Measurements from ENCODE around the gene RAMAC.
"Not testable (repeated sequence)": the region's sequence is repeated elsewhere in the genome, so short reads cannot be mapped to it uniquely, and the experiment has no call there.

The RAMAC gene

GRCh38 chr15:83018436-83018835 is 32.4 kb downstream of the RAMAC start:
- Histone ChIP-seq H3K9me3 (ENCODE audit: control insufficient read depth, low read depth, low read length) (no peaks in the 10 kb centered on the region), H3K36me3 (ENCODE audit: control insufficient read depth, low read depth, low read length) (peaks cover 28% of the 10 kb centered on the region), H3K4me3 (ENCODE audit: low read length) (no peak overlapping the region), H3K27ac (ENCODE audit: low read length) (no peak overlapping the region), H3K27me3 (ENCODE audit: control insufficient read depth, insufficient read depth, low read length) (no peaks in the 10 kb centered on the region), H3K9ac (ENCODE audit: low read length) (no peak overlapping the region), H3K4me1 (ENCODE audit: control insufficient read depth, low read depth, low read length) (no peaks in the 10 kb centered on the region)

GRCh38 chr15:83030021-83030420 is 44.0 kb downstream of the RAMAC start:
- peaks cover 29% of the 10 kb centered on the region for H3K36me3 ChIP-seq (ENCODE audit: control insufficient read depth, low read depth, low read length)
- no peak overlapping the region for H3K9ac ChIP-seq (ENCODE audit: low read length)
- no peak overlapping the region for H3K4me3 ChIP-seq (ENCODE audit: low read length)
- no peaks in the 10 kb centered on the region for H3K9me3 ChIP-seq (ENCODE audit: control insufficient read depth, low read depth, low read length)
- H3K4me1 ChIP-seq (ENCODE audit: control insufficient read depth, low read depth, low read length) = no peaks in the 10 kb centered on the region
- no peaks in the 10 kb centered on the region for H3K27me3 ChIP-seq (ENCODE audit: control insufficient read depth, insufficient read depth, low read length)
- H3K27ac ChIP-seq (ENCODE audit: low read length) = no peak overlapping the region

GRCh38 chr15:83031234-83031633 is 45.2 kb downstream of the RAMAC start:
- not testable (repeated sequence) for H3K4me1 ChIP-seq (ENCODE audit: control insufficient read depth, low read depth, low read length); H3K27me3 ChIP-seq (ENCODE audit: control insufficient read depth, insufficient read depth, low read length); H3K9ac ChIP-seq (ENCODE audit: low read length); H3K27ac ChIP-seq (ENCODE audit: low read length); H3K9me3 ChIP-seq (ENCODE audit: control insufficient read depth, low read depth, low read length); H3K4me3 ChIP-seq (ENCODE audit: low read length)
- peaks cover 29% of the 10 kb centered on the region for H3K36me3 ChIP-seq (ENCODE audit: control insufficient read depth, low read depth, low read length)

GRCh38 chr15:83036253-83036652 is 50.2 kb downstream of the RAMAC start:
- Histone ChIP-seq H3K9ac (ENCODE audit: low read length) (no peak overlapping the region), H3K4me3 (ENCODE audit: low read length) (no peak overlapping the region), H3K4me1 (ENCODE audit: control insufficient read depth, low read depth, low read length) (no peaks in the 10 kb centered on the region), H3K9me3 (ENCODE audit: control insufficient read depth, low read depth, low read length) (no peaks in the 10 kb centered on the region), H3K27ac (ENCODE audit: low read length) (no peak overlapping the region), H3K36me3 (ENCODE audit: control insufficient read depth, low read depth, low read length) (peaks cover 19% of the 10 kb centered on the region), H3K27me3 (ENCODE audit: control insufficient read depth, insufficient read depth, low read length) (no peaks in the 10 kb centered on the region)

GRCh38 chr15:83039206-83039605 is 53.2 kb downstream of the RAMAC start:
- no peaks in the 10 kb centered on the region for H3K27me3 ChIP-seq (ENCODE audit: control insufficient read depth, insufficient read depth, low read length)
- H3K4me1 ChIP-seq (ENCODE audit: control insufficient read depth, low read depth, low read length) = no peaks in the 10 kb centered on the region
- H3K9me3 ChIP-seq (ENCODE audit: control insufficient read depth, low read depth, low read length) = no peaks in the 10 kb centered on the region
- H3K9ac ChIP-seq (ENCODE audit: low read length) = no peak overlapping the region
- no peak overlapping the region for H3K4me3 ChIP-seq (ENCODE audit: low read length)
- H3K27ac ChIP-seq (ENCODE audit: low read length) = no peak overlapping the region
- peaks cover 26% of the 10 kb centered on the region for H3K36me3 ChIP-seq (ENCODE audit: control insufficient read depth, low read depth, low read length)

Measured in iPS-18a (cell line).